Neural crest cell (in vitro differentiated cells): Measurements from ENCODE around the gene EPB41. TPM values are rescaled to one million over a fixed set of nuclear protein-coding genes. Genes with fewer than 3 reads are reported as not detected.
"Not testable (repeated sequence)": the region's sequence is repeated elsewhere in the genome, so short reads cannot be mapped to it uniquely, and the experiment has no call there.

Experiments
- DNase-seq: peaks from one replicate; pipeline ENCODE4 v3.0.0; 2021; ENCODE audit warnings: low read depth, mixed read lengths, low spot score
- H3K27ac Mint-ChIP-seq: one replicate; pipeline ENCODE4 v1.8.0; 2021; ENCODE audit warnings: mild to moderate bottlenecking, mixed read lengths; ENCODE audit not compliant: unreplicated experiment
- H3K27me3 Mint-ChIP-seq: 2 replicates; pipeline ENCODE4 v1.8.0; 2021; ENCODE audit warnings: low read depth, mild to moderate bottlenecking, mixed read lengths
- H3K36me3 Mint-ChIP-seq: 2 replicates; pipeline ENCODE4 v1.8.0; 2021; ENCODE audit warnings: low read depth, mild to moderate bottlenecking, mixed read lengths
- H3K4me1 Mint-ChIP-seq: 2 replicates; pipeline ENCODE4 v1.8.0; 2021; ENCODE audit warnings: mixed read lengths
- H3K4me3 Mint-ChIP-seq: one replicate; pipeline ENCODE4 v1.8.0; 2021; ENCODE audit warnings: mild to moderate bottlenecking, mixed read lengths
- H3K9me3 Mint-ChIP-seq: 2 replicates; pipeline ENCODE4 v1.8.0; 2021; ENCODE audit warnings: mixed read lengths
- CTCF ChIP-seq: fragments of 200-600 bp; sonication (generic); conservative IDR thresholded peaks from 2 replicates; pipeline ENCODE4 v1.5.0; 2021; ENCODE audit warnings: antibody characterized with exemption, mild to moderate bottlenecking
- total RNA-seq: library from RNA; stranded (reverse); gene quantifications from 2 replicates; pipeline ENCODE4 v1.2.1, GENCODE V29; 2021

Gene EPB41
- total RNA-seq, 1 donor from 2014 or later, result 108 TPM

- H3K27ac Mint-ChIP-seq, result no peak overlapping the region
- DNase-seq, result no peak
- peaks cover 22% of the 10 kb centered on the region for H3K4me1 Mint-ChIP-seq
- H3K36me3 Mint-ChIP-seq, result no peaks in the 10 kb centered on the region
- no peak for TF ChIP-seq CTCF
- no peak overlapping the region for H3K4me3 Mint-ChIP-seq
- no peaks in the 10 kb centered on the region for H3K9me3 Mint-ChIP-seq
- H3K27me3 Mint-ChIP-seq, result no peaks in the 10 kb centered on the region
Measured at GRCh38 chr1:28954126-28954726, 39.9 kb downstream of the EPB41 start.

GRCh38 chr1:28956038-28956464 is 41.7 kb downstream of the EPB41 start:
- Mint-ChIP-seq H3K36me3 (no peaks in the 10 kb centered on the region), H3K9me3 (no peaks in the 10 kb centered on the region), H3K27me3 (no peaks in the 10 kb centered on the region), H3K27ac (no peak overlapping the region), H3K4me3 (no peak overlapping the region), H3K4me1 (peaks cover 14% of the 10 kb centered on the region)
- DNase-seq, result no peak
- no peak for TF ChIP-seq CTCF

- not testable (repeated sequence) for H3K27me3 Mint-ChIP-seq, H3K4me3 Mint-ChIP-seq, DNase-seq, H3K36me3 Mint-ChIP-seq, H3K9me3 Mint-ChIP-seq, H3K27ac Mint-ChIP-seq
- peaks cover 17% of the 10 kb centered on the region for H3K4me1 Mint-ChIP-seq
Measured at GRCh38 chr1:28962114-28962831, 47.9 kb downstream of the EPB41 start.

- Mint-ChIP-seq H3K36me3 (no peaks in the 10 kb centered on the region), H3K9me3 (no peaks in the 10 kb centered on the region), H3K4me1 (peaks cover 12% of the 10 kb centered on the region), H3K4me3 (no peak overlapping the region), H3K27me3 (no peaks in the 10 kb centered on the region), H3K27ac (no peak overlapping the region)
- TF ChIP-seq CTCF, result no peak
- DNase-seq, result no peak
Measured at GRCh38 chr1:28965271-28965870, 51.0 kb downstream of the EPB41 start.

GRCh38 chr1:28966617-28967016 is 52.2 kb downstream of the EPB41 start:
- H3K27ac Mint-ChIP-seq, result no peak overlapping the region

More at GRCh38 chr1:28966617-28967016, 52.2 kb downstream of the EPB41 start:
- no peak for DNase-seq
- Mint-ChIP-seq H3K27me3 (no peaks in the 10 kb centered on the region), H3K4me1 (peaks cover 12% of the 10 kb centered on the region), H3K36me3 (no peaks in the 10 kb centered on the region), H3K4me3 (no peak overlapping the region), H3K9me3 (no peaks in the 10 kb centered on the region)
- no peak for TF ChIP-seq CTCF
